GM18519 (cell line): ENCODE measurements around the gene DAZL.
"Not testable (repeated sequence)": the region's sequence is repeated elsewhere in the genome, so short reads cannot be mapped to it uniquely, and the experiment has no call there.

Source experiments
- ATAC-seq: cut with Tn5 transposase; IDR thresholded peaks from one replicate; pipeline ENCODE4 v1.9.1; 2021; ENCODE audit warnings: mild to moderate bottlenecking, moderate library complexity; ENCODE audit not compliant: unreplicated experiment, low FRiP score

The DAZL gene

GRCh38 chr3:16604887-16605602 lies at the start of gene DAZL:
Gene DAZL (minus strand): TSS chr3:16605423. CDS start chr3:16605205, 218 bp downstream.
- no peak for ATAC-seq

- ATAC-seq, result no peak
Measured at GRCh38 chr3:16654976-16655375, 49.8 kb upstream of the DAZL start.

GRCh38 chr3:16653712-16654111 lies 48.5 kb upstream of the DAZL start:
- ATAC-seq, result no peak

GRCh38 chr3:16647668-16648067 lies 42.4 kb upstream of the DAZL start:
- no peak for ATAC-seq

GRCh38 chr3:16639806-16640205 lies 34.6 kb upstream of the DAZL start:
- no peak for ATAC-seq

GRCh38 chr3:16633948-16634347 lies 28.7 kb upstream of the DAZL start:
- ATAC-seq, result peak; percentile 42

- ATAC-seq, result no peak
Measured at GRCh38 chr3:16632395-16632794, 27.2 kb upstream of the DAZL start.

- ATAC-seq, result no peak
Measured at GRCh38 chr3:16618721-16619120, 13.5 kb upstream of the DAZL start.

GRCh38 chr3:16617155-16617554 lies 11.9 kb upstream of the DAZL start:
- ATAC-seq, result not testable (repeated sequence)

GRCh38 chr3:16616083-16616482 lies 10.9 kb upstream of the DAZL start:
- no peak for ATAC-seq

GRCh38 chr3:16614033-16615031 lies 9.1 kb upstream of the DAZL start:
- ATAC-seq, result no peak

- no peak for ATAC-seq
Measured at GRCh38 chr3:16609927-16610580, 4.8 kb upstream of the DAZL start.

- ATAC-seq, result no peak
Measured at GRCh38 chr3:16608816-16609215, 3.6 kb upstream of the DAZL start.

- ATAC-seq, result no peak
Measured at GRCh38 chr3:16607718-16608117, 2.5 kb upstream of the DAZL start.

- ATAC-seq, result no peak
Measured at GRCh38 chr3:16606398-16606797, 1.2 kb upstream of the DAZL start.

- ATAC-seq, result no peak
Measured at GRCh38 chr3:16605966-16606365, 743 bp upstream of the DAZL start.

GRCh38 chr3:16604433-16604832 lies 790 bp downstream of the DAZL start:
- ATAC-seq, result no peak

GRCh38 chr3:16601537-16602005 lies 3.7 kb downstream of the DAZL start:
- no peak for ATAC-seq

- ATAC-seq, result no peak
Measured at GRCh38 chr3:16600780-16601536, 4.3 kb downstream of the DAZL start.

GRCh38 chr3:16599694-16600093 lies 5.5 kb downstream of the DAZL start:
- no peak for ATAC-seq
